Stimulated activated CD4-positive, alpha-beta T cell treated with anti-CD3 and anti-CD28 coated beads, Interleukin-1b, Interleukin-23, amount 100 ng/mL, for 4 hours (primary cell): ENCODE measurements around the gene KATNB1.
"Not testable (repeated sequence)": the region's sequence is repeated elsewhere in the genome, so short reads cannot be mapped to it uniquely, and the experiment has no call there.

ENCODE experiments used
- DNase-seq, 2 donors: peaks; one replicate each; pipeline ENCODE4 v3.0.0-alpha.2; 2020; ENCODE audit warnings: low read depth in 2 of 2

The KATNB1 gene

GRCh38 chr16:57771141-57771785 lies 35.7 kb downstream of the KATNB1 start:
- no peak for DNase-seq

GRCh38 chr16:57773019-57773418 lies 37.4 kb downstream of the KATNB1 start:
- DNase-seq: no peak

DNA sequence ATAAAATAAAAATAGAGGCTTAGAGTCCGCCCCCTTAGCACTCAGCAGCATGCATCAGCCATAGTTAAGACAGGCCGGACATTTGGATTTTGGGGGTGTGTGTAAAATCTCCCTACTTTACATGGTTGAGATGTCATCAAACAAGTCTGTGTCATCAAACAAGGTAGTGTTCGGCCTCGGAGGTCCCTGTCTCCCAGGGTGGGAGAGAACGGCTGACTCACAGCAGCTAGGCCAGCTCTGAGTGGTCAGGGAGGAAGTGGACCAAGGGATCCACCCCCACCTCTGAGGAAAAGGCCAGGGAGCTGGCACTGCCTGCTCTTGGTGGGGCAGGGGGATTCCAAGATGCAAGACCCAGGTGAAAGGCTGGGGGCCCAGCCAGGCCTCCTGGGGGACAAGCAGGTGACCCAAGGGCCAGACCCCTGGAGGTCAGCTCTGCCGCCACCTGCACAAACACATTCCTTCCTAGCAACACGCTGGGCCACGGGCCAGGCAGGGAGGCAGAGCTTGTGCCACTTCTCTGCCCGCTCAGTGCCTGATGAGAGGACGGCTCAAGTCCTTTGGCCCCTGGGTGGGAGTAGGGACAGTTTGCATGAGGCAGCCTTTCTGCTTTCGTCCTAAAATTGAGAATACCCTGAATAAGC lies 38.2 kb downstream of the KATNB1 start:
- DNase-seq: no peak

DNA sequence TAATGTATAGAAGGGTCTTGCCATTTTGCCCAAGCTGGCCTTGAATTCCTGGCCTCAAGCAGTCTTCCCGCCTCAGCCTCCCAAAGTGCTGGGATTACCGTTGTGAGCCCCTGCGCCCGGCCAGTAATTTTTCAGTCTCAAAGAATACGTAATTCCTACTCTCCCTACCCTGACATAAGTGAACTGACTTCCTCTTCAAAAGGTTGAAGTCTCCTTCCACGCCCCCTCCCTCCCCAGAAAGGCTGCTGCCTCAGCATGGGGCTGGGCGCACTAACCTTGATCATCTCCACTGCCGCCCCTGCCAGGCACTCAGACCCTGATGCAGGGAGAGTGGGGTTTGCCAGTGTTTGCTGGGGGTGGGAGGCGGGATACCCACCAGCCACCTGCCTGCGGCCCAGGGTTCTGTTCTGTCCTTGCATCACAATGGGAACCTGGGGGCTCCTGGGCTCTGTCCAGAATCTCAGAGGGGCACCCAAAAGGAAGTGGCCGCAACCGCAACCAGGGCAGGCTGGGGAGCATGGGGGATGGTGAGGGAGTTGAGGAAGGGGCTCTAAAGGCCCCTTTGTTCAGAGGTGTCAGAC lies 39.2 kb downstream of the KATNB1 start:
- DNase-seq: no peak

- no peak for DNase-seq
Measured at GRCh38 chr16:57775661-57776469, 40.3 kb downstream of the KATNB1 start.

DNA sequence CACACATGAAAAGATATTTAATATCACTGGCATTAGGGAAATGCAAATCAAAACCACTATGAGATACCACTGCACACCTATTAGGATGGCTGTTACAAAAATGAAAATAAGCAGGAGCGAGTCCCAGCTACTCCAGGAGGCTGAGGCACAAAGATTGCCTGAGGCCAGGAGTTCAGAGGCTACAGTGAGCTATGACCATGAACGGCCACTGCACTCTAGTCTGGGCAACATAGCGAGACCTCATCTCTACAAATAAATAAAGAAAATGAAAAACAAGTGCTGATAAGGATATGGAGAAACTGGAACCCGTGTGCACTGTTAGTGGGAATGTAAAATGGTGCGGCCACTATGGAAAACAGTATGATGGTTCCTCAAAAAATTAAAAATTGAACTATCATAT lies 43.1 kb downstream of the KATNB1 start:
- no peak for DNase-seq

GRCh38 chr16:57779836-57780235 lies 44.3 kb downstream of the KATNB1 start:
- DNase-seq: not testable (repeated sequence)

GRCh38 chr16:57781349-57781740 lies 45.8 kb downstream of the KATNB1 start:
- no peak for DNase-seq

GRCh38 chr16:57781741-57782606 lies 46.4 kb downstream of the KATNB1 start:
- no peak for DNase-seq

GRCh38 chr16:57782607-57783055 lies 47.1 kb downstream of the KATNB1 start:
- not testable (repeated sequence) for DNase-seq

DNA sequence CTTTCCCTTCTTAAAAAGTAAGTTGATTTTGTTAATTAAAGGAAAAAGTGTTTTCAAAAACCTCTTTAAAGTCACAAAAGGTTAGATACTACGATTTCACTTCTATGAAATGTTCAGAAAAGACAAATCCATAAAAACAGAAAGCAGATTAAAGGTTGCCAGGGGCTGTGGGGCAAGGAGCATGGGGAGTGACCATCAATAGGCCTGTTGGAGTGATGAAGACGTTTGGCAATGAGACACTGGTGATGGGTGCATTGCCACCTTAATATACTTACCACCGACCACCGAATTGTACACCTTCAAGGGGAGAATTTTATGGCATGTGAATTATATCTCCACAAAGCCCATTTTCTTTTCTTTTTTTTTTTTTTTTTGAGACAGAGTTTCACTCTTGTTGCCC lies 47.5 kb downstream of the KATNB1 start:
- no peak for DNase-seq

DNA sequence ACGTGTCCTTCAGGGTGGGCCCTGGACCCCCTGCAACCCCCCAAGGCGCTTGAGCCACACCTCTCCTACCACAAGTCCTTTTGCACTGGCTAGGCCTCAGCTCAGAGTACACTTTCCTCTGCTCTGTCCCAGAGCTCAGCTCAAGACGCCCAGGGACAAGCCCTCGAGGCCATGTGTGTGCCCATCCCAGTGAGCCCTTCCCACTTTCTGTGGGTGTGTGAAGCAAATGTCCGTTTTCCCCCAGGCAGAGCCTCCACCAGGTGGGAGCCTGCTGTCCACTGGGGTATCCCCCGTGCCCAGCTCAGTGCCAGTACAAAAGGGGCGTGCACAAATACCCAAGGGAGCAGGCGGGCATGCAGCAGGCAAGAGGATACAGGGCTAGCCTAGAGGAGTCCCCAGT lies 48.3 kb downstream of the KATNB1 start:
- DNase-seq: no peak

DNA sequence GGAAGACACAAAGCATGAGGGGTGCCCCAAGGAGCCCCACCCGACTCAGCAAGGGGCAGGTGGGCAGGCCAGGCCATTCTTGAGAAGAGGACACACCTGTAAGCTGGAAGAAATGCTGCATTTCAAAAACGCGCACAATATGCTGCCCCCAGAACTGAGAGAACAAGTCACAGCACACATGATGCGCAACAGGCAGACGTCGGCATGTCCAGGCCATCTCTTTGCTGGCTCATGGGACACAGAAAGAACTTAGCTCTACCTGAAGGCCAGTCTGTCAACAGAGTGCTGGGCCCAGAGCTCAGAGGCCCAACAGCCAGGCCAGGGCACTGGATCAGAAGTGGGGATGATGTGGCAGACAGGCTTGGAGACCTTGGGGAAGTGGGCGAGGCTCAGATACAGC lies 48.8 kb downstream of the KATNB1 start:
- DNase-seq: no peak

GRCh38 chr16:57785385-57785784 lies 49.8 kb downstream of the KATNB1 start:
- DNase-seq: no peak

- no peak for DNase-seq
Measured at GRCh38 chr16:57785924-57786323, 50.4 kb downstream of the KATNB1 start.

DNA sequence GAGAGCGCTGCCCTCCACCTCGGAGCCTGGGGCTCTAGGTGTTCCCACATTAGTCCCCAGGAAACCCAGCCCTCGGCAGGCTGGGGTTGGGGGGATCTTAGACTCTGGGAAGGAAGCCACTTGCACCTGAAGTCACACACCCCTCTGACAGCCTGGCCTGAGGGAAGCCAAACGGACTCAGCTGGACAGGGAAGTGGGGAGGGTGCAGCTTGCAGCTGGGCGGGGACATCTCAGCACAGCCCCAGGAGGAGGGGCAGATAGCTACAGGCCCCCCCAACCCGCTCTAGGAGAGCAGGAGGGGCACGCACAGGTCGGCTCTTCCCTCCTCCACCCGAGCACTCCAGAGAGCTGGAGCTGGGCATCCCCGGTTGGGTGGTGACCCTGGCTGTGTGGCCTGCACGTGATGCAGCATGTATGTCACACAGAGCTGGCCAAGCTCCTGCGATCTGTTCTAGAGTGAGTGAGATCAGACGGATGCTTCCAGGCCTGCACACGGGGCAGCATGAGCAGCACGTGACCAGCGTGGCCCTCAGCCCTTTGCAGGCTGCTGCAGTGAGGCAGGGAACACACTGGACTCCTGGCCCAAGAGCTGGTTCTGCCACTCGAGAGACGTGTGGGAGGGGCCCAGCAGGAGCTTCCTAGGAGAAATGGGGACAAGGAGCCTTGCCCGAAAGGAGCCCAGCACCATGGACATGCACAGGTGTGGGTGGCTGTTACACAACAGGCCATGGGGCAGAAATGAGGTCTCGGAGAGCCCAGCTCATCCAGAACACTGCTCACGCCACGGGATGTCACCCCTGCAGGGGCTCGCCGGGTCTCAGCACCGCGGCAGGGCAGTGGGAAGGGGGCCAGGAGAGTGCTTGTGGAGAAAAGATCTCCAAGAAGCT lies 51.3 kb downstream of the KATNB1 start:
- no peak for DNase-seq

DNA sequence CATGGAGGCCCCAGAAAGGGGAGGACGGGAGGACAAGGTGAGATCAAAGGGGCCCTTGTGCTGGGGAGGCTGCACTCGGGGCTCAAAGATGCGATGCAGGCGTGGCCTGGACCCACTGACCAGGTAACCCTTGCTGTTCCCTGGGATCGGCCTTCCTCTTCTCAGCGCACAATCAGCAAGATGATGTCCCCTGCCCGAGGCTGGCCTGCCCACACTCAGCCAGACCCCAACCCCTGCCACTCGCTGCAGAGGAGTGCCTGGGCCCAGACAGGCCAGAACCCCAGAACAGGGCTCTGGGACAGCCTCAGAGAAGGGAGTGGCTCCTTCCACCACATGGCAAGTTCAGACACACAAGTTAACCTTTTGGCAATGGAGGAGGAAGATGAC lies 51.9 kb downstream of the KATNB1 start:
- DNase-seq: no peak

DNA sequence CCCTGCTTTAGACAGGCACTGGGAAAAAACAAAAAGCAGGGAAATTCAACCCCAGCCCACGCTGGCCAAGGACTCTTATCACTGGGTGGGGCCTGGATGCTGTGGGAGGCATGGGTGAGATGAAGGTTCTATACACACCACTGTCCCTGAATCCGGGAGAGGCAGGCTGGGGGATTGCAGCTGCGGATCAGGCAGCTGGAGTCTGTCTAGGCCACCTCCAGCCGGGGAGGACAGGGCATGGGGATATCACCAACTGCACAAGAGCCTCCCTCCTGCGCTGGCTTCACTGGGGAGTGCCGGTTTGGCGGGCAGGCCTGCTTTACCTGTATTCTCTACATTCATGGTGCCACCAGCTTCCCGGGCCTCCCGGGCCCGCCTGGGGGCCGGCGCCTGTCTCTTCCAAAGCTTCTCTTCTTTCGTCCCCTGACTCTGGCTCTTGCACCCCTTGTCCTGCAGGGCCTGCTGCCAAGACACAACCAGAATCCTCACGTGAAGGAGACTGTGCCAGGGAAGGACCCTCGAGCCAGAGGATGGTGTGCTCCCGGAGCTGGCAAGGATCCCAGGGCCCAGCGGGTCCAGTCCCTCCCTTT lies 52.8 kb downstream of the KATNB1 start:
- DNase-seq: no peak

GRCh38 chr16:57788951-57789350 lies 53.4 kb downstream of the KATNB1 start:
- no peak for DNase-seq
